ENCODE results near the gene TMEM201.

- TF ChIP-seq CTCF (conservative IDR thresholded peaks at IDR 0.05; ENCODE audit: low read depth, low read length), result no peak
- no peak for TF ChIP-seq EZH2 (IDR thresholded peaks at IDR 0.05; ENCODE audit: borderline replicate concordance, low read depth, low read length, poor library complexity, severe bottlenecking)
Measured at GRCh38 chr1:9651220-9651564, 62.5 kb downstream of the TMEM201 start.

All from A673 (cell line).